Neural progenitor cell (in vitro differentiated cells): Measurements from ENCODE around the gene TENT4A. TPM values are rescaled to one million over a fixed set of nuclear protein-coding genes. Genes with fewer than 3 reads are reported as not detected.

Experiments used
- DNase-seq: peaks from one replicate; pipeline ENCODE4 v3.0.0-alpha.2; 2016; ENCODE audit warnings: low spot score
- H2AFZ ChIP-seq: fragments of 200-600 bp; sonication (generic); replicated peaks from 2 replicates; pipeline ENCODE4 v1.6.1; 2016; ENCODE audit warnings: antibody characterized with exemption
- H3F3A ChIP-seq: fragments of 200-600 bp; sonication (generic); 2 replicates; pipeline ENCODE4 v1.6.1; 2016; ENCODE audit warnings: antibody characterized with exemption, low read depth
- H3K27ac ChIP-seq: fragments of 200-600 bp; sonication (generic); 2 replicates; pipeline ENCODE4 v1.5.1; 2016; ENCODE audit warnings: mild to moderate bottlenecking
- H3K27me3 ChIP-seq: fragments of 200-600 bp; sonication (generic); 2 replicates; pipeline ENCODE4 v1.6.1; 2016; ENCODE audit warnings: mild to moderate bottlenecking, moderate library complexity
- H3K36me3 ChIP-seq: fragments of 200-600 bp; sonication (generic); 2 replicates; pipeline ENCODE4 v1.5.1; 2016
- H3K4me1 ChIP-seq: fragments of 200-600 bp; sonication (generic); 2 replicates; pipeline ENCODE4 v1.6.1; 2016; ENCODE audit warnings: mixed run types
- H3K4me2 ChIP-seq: fragments of 200-600 bp; sonication (generic); 2 replicates; pipeline ENCODE4 v1.6.1; 2016
- H3K4me3 ChIP-seq: fragments of 200-600 bp; sonication (generic); 2 replicates; pipeline ENCODE4 v1.5.1; 2016
- H3K79me2 ChIP-seq: fragments of 200-600 bp; sonication (generic); 2 replicates; pipeline ENCODE4 v1.6.1; 2016; ENCODE audit warnings: low read depth
- H3K9ac ChIP-seq: fragments of 200-600 bp; sonication (generic); 2 replicates; pipeline ENCODE4 v1.6.1; 2016
- H3K9me3 ChIP-seq: fragments of 200-600 bp; sonication (generic); 2 replicates; pipeline ENCODE4 v1.5.1; 2016; ENCODE audit warnings: low read depth
- H4K20me1 ChIP-seq: fragments of 200-600 bp; sonication (generic); 2 replicates; pipeline ENCODE4 v1.6.1; 2016; ENCODE audit warnings: low read depth
- H3K27ac Mint-ChIP-seq: 3 replicates; pipeline ENCODE4 v1.8.0; 2021; ENCODE audit warnings: mixed read lengths
- H3K27me3 Mint-ChIP-seq: 2 replicates; pipeline ENCODE4 v1.8.0; 2022; ENCODE audit warnings: low read depth, mild to moderate bottlenecking, inconsistent platforms, moderate library complexity, mixed read lengths; ENCODE audit not compliant: insufficient read depth
- H3K36me3 Mint-ChIP-seq: 3 replicates; pipeline ENCODE4 v1.8.0; 2021; ENCODE audit warnings: mixed read lengths
- H3K4me1 Mint-ChIP-seq: 3 replicates; pipeline ENCODE4 v1.8.0; 2021; ENCODE audit warnings: mixed read lengths
- H3K4me3 Mint-ChIP-seq: 3 replicates; pipeline ENCODE4 v1.8.0; 2021; ENCODE audit warnings: mild to moderate bottlenecking, moderate library complexity, mixed read lengths
- H3K9me3 Mint-ChIP-seq: 3 replicates; pipeline ENCODE4 v1.8.0; 2020; ENCODE audit warnings: mixed read lengths
- CTCF ChIP-seq: fragments of 200-600 bp; sonication (generic); IDR thresholded peaks from 2 replicates; pipeline ENCODE4 v1.5.1; 2017; ENCODE audit warnings: antibody characterized with exemption, mild to moderate bottlenecking
- EZH2 ChIP-seq: fragments of 200-600 bp; sonication (generic); IDR thresholded peaks from 2 replicates; pipeline ENCODE4 v1.6.1; 2017; ENCODE audit warnings: antibody characterized with exemption, mild to moderate bottlenecking, moderate library complexity
- EZH2phosphoT487 ChIP-seq: fragments of 200-600 bp; sonication (generic); IDR thresholded peaks from 2 replicates; pipeline ENCODE4 v1.6.1; 2017; ENCODE audit warnings: antibody characterized with exemption
- total RNA-seq: library from RNA; depleted of rRNA; stranded (reverse); fragments of >200 nt; gene quantifications from 2 replicates; pipeline ENCODE4 v1.2.3, GENCODE V29; 2015; ENCODE audit warnings: low replicate concordance

TENT4A gene
- total RNA-seq, 1 donor from 2014 or later, result 20.9 TPM

- Histone ChIP-seq H3F3A (peaks cover 6% of the 10 kb centered on the region), H2AFZ (no peak overlapping the region), H3K9me3 (no peaks in the 10 kb centered on the region), H3K9ac (no peak overlapping the region), H3K27ac (no peak overlapping the region), H3K36me3 (no peaks in the 10 kb centered on the region), H3K27me3 (peaks cover 13% of the 10 kb centered on the region), H3K4me1 (peaks cover 7% of the 10 kb centered on the region), H3K4me3 (no peak overlapping the region), H4K20me1 (no peaks in the 10 kb centered on the region), H3K79me2 (no peaks in the 10 kb centered on the region), H3K4me2 (no peak overlapping the region)
- Mint-ChIP-seq H3K4me1 (peaks cover 30% of the 10 kb centered on the region), H3K9me3 (no peaks in the 10 kb centered on the region), H3K27ac (no peak overlapping the region), H3K36me3 (no peaks in the 10 kb centered on the region), H3K27me3 (peaks cover 15% of the 10 kb centered on the region), H3K4me3 (no peak overlapping the region)
- TF ChIP-seq CTCF, result no peak
- TF ChIP-seq EZH2phosphoT487, result no peak
- TF ChIP-seq EZH2, result no peak
- no peak for DNase-seq
Measured at GRCh38 chr5:6705959-6706358, 7.3 kb upstream of the TENT4A start.

- H4K20me1 ChIP-seq, result no peaks in the 10 kb centered on the region
- peaks cover 27% of the 10 kb centered on the region for H3K4me1 Mint-ChIP-seq
- peaks cover 1% of the 10 kb centered on the region for H3K9me3 Mint-ChIP-seq
- no peak overlapping the region for H3K4me3 ChIP-seq
- peaks cover 23% of the 10 kb centered on the region for H3K27me3 ChIP-seq
- H3K9ac ChIP-seq, result no peak overlapping the region
- no peak for DNase-seq
- H3K4me2 ChIP-seq, result no peak overlapping the region
- no peaks in the 10 kb centered on the region for H3K36me3 Mint-ChIP-seq
- H3F3A ChIP-seq, result peaks cover 15% of the 10 kb centered on the region
- H3K79me2 ChIP-seq, result no peaks in the 10 kb centered on the region
- H2AFZ ChIP-seq, result no peak overlapping the region
- H3K27me3 Mint-ChIP-seq, result peaks cover 17% of the 10 kb centered on the region
- H3K27ac ChIP-seq, result no peak overlapping the region
- no peaks in the 10 kb centered on the region for H3K4me1 ChIP-seq
- H3K36me3 ChIP-seq, result no peaks in the 10 kb centered on the region
- H3K27ac Mint-ChIP-seq, result no peak overlapping the region
- H3K9me3 ChIP-seq, result no peaks in the 10 kb centered on the region
- no peak overlapping the region for H3K4me3 Mint-ChIP-seq
- no peak for TF ChIP-seq EZH2phosphoT487
- no peak for TF ChIP-seq CTCF
- TF ChIP-seq EZH2, result no peak
Measured at GRCh38 chr5:6707852-6708251, 5.4 kb upstream of the TENT4A start.

- H3K9me3 Mint-ChIP-seq, result peaks cover 1% of the 10 kb centered on the region
- no peak overlapping the region for H3K27ac Mint-ChIP-seq
- Histone ChIP-seq H3K36me3 (no peaks in the 10 kb centered on the region), H4K20me1 (no peaks in the 10 kb centered on the region), H3K27me3 (peaks cover 23% of the 10 kb centered on the region), H3K4me2 (no peak overlapping the region), H2AFZ (no peak overlapping the region), H3K4me3 (no peak overlapping the region), H3F3A (peaks cover 18% of the 10 kb centered on the region), H3K4me1 (no peaks in the 10 kb centered on the region), H3K27ac (no peak overlapping the region), H3K79me2 (no peaks in the 10 kb centered on the region), H3K9ac (no peak overlapping the region), H3K9me3 (no peaks in the 10 kb centered on the region)
- DNase-seq, result no peak
- no peak overlapping the region for H3K4me3 Mint-ChIP-seq
- TF ChIP-seq EZH2phosphoT487, result no peak
- no peak for TF ChIP-seq CTCF
- no peak for TF ChIP-seq EZH2
- peaks cover 27% of the 10 kb centered on the region for H3K4me1 Mint-ChIP-seq
- H3K27me3 Mint-ChIP-seq, result peaks cover 17% of the 10 kb centered on the region
- H3K36me3 Mint-ChIP-seq, result no peaks in the 10 kb centered on the region
Measured at GRCh38 chr5:6708814-6709213, 4.4 kb upstream of the TENT4A start.
